ENCODE measurements around the gene KSR1.

Gene KSR1

DNA sequence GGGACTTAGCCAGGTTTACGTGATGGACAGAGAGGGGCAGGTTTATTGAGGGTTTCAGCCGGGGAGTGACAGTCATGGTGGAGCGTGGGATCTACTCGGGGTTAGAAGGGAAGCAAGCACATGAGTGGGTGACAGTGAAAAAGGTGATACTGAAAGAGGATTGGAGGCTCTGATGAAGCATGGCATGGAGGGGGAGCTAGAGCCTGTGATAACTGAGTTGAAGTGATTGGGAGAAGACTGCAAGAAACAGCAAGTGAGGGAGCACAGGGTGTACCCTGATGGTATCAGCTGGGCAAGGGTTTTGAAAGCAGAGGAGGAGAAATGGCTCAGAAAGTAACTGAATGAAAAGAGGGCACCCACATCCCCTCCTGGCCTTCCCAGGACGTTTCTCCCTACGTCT is 6.7 kb upstream of the KSR1 start:
- no peaks in the 10 kb centered on the region for H3K79me1 ChIP-seq (ENCODE audit: low read depth, low read length)
- WGBS, 2 donors (ENCODE audit: extremely low coverage in 2 of 2, insufficient read length in 2 of 2, insufficient replicate concordance in 1 of 2): no CpG with 5 or more reads among the region's 6 CpGs
- H4K8ac ChIP-seq (ENCODE audit: low read depth, low read length): no peak overlapping the region
- no peak overlapping the region for H2AK5ac ChIP-seq (ENCODE audit: low read depth, low read length)
- no peaks in the 10 kb centered on the region for H3K4me1 ChIP-seq (ENCODE audit: control insufficient read depth in 2 of 2, insufficient read depth in 1 of 2, low read depth in 1 of 2, low read length in 2 of 2)
- H3K4ac ChIP-seq (ENCODE audit: low read length): no peak overlapping the region
- no peak overlapping the region for H3K4me3 ChIP-seq (ENCODE audit: low read length in 2 of 2)
- no peak overlapping the region for H4K91ac ChIP-seq (ENCODE audit: low read depth, low read length, poor library complexity)
- no peak overlapping the region for H3K23ac ChIP-seq (ENCODE audit: low read depth, low read length, poor library complexity)
- no peak overlapping the region for H2BK120ac ChIP-seq (ENCODE audit: low read depth, low read length)
- no peak overlapping the region for H3K14ac ChIP-seq (ENCODE audit: low read length)
- no peak overlapping the region for H2BK12ac ChIP-seq (ENCODE audit: low read length)
- H2BK15ac ChIP-seq (ENCODE audit: low read length): no peak overlapping the region
- no peaks in the 10 kb centered on the region for H3K36me3 ChIP-seq (replicated peaks in 1 of 2; ENCODE audit: control insufficient read depth in 2 of 2, insufficient read depth in 2 of 2, low read length in 2 of 2)
- H3K27me3 ChIP-seq (ENCODE audit: control insufficient read depth in 3 of 3, insufficient read depth in 3 of 3, low read depth in 1 of 3, low read length in 3 of 3): peaks cover 0 to 65% (median 0%) of the 10 kb centered on the region in 3 experiments
- no peak for DNase-seq (ENCODE audit: low spot score)
- H3K9me3 ChIP-seq (replicated peaks in 1 of 2; ENCODE audit: control insufficient read depth in 2 of 2, insufficient read depth in 1 of 2, low read depth in 1 of 2, low read length in 2 of 2): no peaks in the 10 kb centered on the region
- no peak overlapping the region for H3K27ac ChIP-seq (replicated peaks; ENCODE audit: low read length)
- H3K18ac ChIP-seq (ENCODE audit: low read length): no peak overlapping the region
- H3K9ac ChIP-seq (ENCODE audit: low read depth, low read length, poor library complexity): no peak overlapping the region
- no peak overlapping the region for H2BK5ac ChIP-seq (ENCODE audit: low read length)
- no peak overlapping the region for H3K4me2 ChIP-seq (ENCODE audit: insufficient read depth, low read length, poor library complexity, severe bottlenecking)
- no peak overlapping the region for H2AFZ ChIP-seq (ENCODE audit: low read length)

DNA sequence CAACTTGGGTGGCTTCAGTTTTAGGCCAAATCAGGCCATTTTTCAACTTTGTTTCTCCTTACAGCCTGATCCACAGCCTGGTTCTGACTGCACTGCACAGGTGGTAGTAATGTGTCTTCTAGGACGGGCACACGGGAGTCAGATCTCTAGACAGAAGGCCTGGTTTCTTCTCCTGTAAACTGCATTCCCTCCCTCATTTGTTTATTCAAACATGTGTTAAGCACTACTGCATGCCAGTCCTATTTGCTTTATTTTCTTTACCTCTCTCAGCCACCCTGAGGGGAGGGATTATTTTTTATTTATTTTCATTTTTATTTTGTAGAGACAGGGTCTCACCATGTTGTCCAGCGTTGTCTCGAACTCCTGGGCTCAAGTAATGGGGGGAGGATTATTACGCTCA is 6.3 kb upstream of the KSR1 start:
- H4K91ac ChIP-seq (ENCODE audit: low read depth, low read length, poor library complexity): no peak overlapping the region
- no peak overlapping the region for H2BK12ac ChIP-seq (ENCODE audit: low read length)
- H2AFZ ChIP-seq (ENCODE audit: low read length): no peak overlapping the region
- no peaks in the 10 kb centered on the region for H3K4me1 ChIP-seq (ENCODE audit: control insufficient read depth in 2 of 2, insufficient read depth in 1 of 2, low read depth in 1 of 2, low read length in 2 of 2)
- no CpG with 5 or more reads among the region's 5 CpGs for WGBS, 2 donors (ENCODE audit: extremely low coverage in 2 of 2, insufficient read length in 2 of 2, insufficient replicate concordance in 1 of 2)
- no peaks in the 10 kb centered on the region for H3K36me3 ChIP-seq (replicated peaks in 1 of 2; ENCODE audit: control insufficient read depth in 2 of 2, insufficient read depth in 2 of 2, low read length in 2 of 2)
- no peak overlapping the region for H3K27ac ChIP-seq (replicated peaks; ENCODE audit: low read length)
- H3K9ac ChIP-seq (ENCODE audit: low read depth, low read length, poor library complexity): no peak overlapping the region
- no peak overlapping the region for H3K18ac ChIP-seq (ENCODE audit: low read length)
- H3K4me2 ChIP-seq (ENCODE audit: insufficient read depth, low read length, poor library complexity, severe bottlenecking): no peak overlapping the region
- H3K23ac ChIP-seq (ENCODE audit: low read depth, low read length, poor library complexity): no peak overlapping the region
- no peak overlapping the region for H3K4me3 ChIP-seq (ENCODE audit: low read length in 2 of 2)
- no peaks in the 10 kb centered on the region for H3K9me3 ChIP-seq (replicated peaks in 1 of 2; ENCODE audit: control insufficient read depth in 2 of 2, insufficient read depth in 1 of 2, low read depth in 1 of 2, low read length in 2 of 2)
- no peak overlapping the region for H2AK5ac ChIP-seq (ENCODE audit: low read depth, low read length)
- H2BK15ac ChIP-seq (ENCODE audit: low read length): no peak overlapping the region
- H2BK5ac ChIP-seq (ENCODE audit: low read length): no peak overlapping the region
- H3K4ac ChIP-seq (ENCODE audit: low read length): no peak overlapping the region
- DNase-seq (ENCODE audit: low spot score): no peak
- H3K27me3 ChIP-seq (ENCODE audit: control insufficient read depth in 3 of 3, insufficient read depth in 3 of 3, low read depth in 1 of 3, low read length in 3 of 3): peaks cover 0 to 67% (median 0%) of the 10 kb centered on the region in 3 experiments
- no peak overlapping the region for H2BK120ac ChIP-seq (ENCODE audit: low read depth, low read length)
- H3K14ac ChIP-seq (ENCODE audit: low read length): no peak overlapping the region
- no peak overlapping the region for H4K8ac ChIP-seq (ENCODE audit: low read depth, low read length)
- H3K79me1 ChIP-seq (ENCODE audit: low read depth, low read length): no peaks in the 10 kb centered on the region

DNA sequence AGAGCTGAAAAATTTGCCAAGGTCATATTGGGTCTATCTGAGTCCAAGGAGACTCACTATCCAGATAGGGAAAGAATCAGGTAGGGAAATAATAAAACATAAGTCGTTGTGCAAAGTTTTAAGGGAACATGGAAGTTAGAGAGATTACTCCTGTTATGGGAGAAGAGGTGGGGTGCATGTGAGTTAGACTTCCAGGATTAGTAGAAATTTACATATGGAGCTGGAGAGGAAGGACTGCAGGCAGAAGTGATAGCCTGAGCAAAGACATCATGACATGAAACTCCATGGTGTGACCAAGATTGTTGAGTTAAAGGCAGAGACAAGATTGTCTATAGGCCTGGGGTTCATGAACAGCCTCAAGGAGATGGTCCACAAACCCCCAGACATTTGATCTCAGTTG is 5.8 kb upstream of the KSR1 start:
- no peaks in the 10 kb centered on the region for H3K9me3 ChIP-seq (replicated peaks in 1 of 2; ENCODE audit: control insufficient read depth in 2 of 2, insufficient read depth in 1 of 2, low read depth in 1 of 2, low read length in 2 of 2)
- no peak overlapping the region for H4K91ac ChIP-seq (ENCODE audit: low read depth, low read length, poor library complexity)
- H2BK15ac ChIP-seq (ENCODE audit: low read length): no peak overlapping the region
- no peak overlapping the region for H4K8ac ChIP-seq (ENCODE audit: low read depth, low read length)
- H3K27ac ChIP-seq (replicated peaks; ENCODE audit: low read length): no peak overlapping the region
- H3K4me2 ChIP-seq (ENCODE audit: insufficient read depth, low read length, poor library complexity, severe bottlenecking): no peak overlapping the region
- H2BK5ac ChIP-seq (ENCODE audit: low read length): no peak overlapping the region
- no peak overlapping the region for H3K4ac ChIP-seq (ENCODE audit: low read length)
- H3K4me3 ChIP-seq (ENCODE audit: low read length in 2 of 2): no peak overlapping the region
- H3K9ac ChIP-seq (ENCODE audit: low read depth, low read length, poor library complexity): no peak overlapping the region
- no peak overlapping the region for H2BK12ac ChIP-seq (ENCODE audit: low read length)
- no CpG with 5 or more reads among the region's 1 CpG for WGBS, 2 donors (ENCODE audit: extremely low coverage in 2 of 2, insufficient read length in 2 of 2, insufficient replicate concordance in 1 of 2)
- no peaks in the 10 kb centered on the region for H3K79me1 ChIP-seq (ENCODE audit: low read depth, low read length)
- no peak overlapping the region for H3K18ac ChIP-seq (ENCODE audit: low read length)
- H2BK120ac ChIP-seq (ENCODE audit: low read depth, low read length): no peak overlapping the region
- no peak overlapping the region for H3K23ac ChIP-seq (ENCODE audit: low read depth, low read length, poor library complexity)
- no peak overlapping the region for H3K14ac ChIP-seq (ENCODE audit: low read length)
- H3K36me3 ChIP-seq (replicated peaks in 1 of 2; ENCODE audit: control insufficient read depth in 2 of 2, insufficient read depth in 2 of 2, low read length in 2 of 2): no peaks in the 10 kb centered on the region
- no peak overlapping the region for H2AFZ ChIP-seq (ENCODE audit: low read length)
- no peak overlapping the region for H2AK5ac ChIP-seq (ENCODE audit: low read depth, low read length)
- no peaks in the 10 kb centered on the region for H3K4me1 ChIP-seq (ENCODE audit: control insufficient read depth in 2 of 2, insufficient read depth in 1 of 2, low read depth in 1 of 2, low read length in 2 of 2)
- H3K27me3 ChIP-seq (ENCODE audit: control insufficient read depth in 3 of 3, insufficient read depth in 3 of 3, low read depth in 1 of 3, low read length in 3 of 3): peaks cover 0 to 67% (median 0%) of the 10 kb centered on the region in 3 experiments
- DNase-seq (ENCODE audit: low spot score): no peak

DNA sequence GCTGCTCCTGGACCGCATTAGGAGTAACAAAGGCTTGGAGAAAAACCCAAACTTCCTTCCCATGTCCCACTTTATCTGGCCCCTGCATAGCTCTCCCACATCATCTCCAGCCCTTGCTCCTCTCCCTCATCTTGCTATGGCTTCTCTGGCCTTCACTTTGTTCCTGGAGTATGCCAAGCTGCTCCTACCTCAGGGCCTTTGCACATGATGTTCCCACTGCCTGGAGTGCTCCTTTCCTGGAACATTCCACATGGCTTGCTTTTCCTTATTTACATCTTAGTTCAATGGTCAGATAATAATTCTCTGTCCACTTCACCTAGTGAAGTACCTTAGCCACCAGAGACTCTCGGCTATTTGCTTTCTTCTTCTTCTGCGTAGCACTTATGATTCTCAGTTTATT is 4.3 kb upstream of the KSR1 start:
- peaks cover 0 to 54% (median 0%) of the 10 kb centered on the region in 3 experiments for H3K27me3 ChIP-seq (ENCODE audit: control insufficient read depth in 3 of 3, insufficient read depth in 3 of 3, low read depth in 1 of 3, low read length in 3 of 3)
- H2BK120ac ChIP-seq (ENCODE audit: low read depth, low read length): no peak overlapping the region
- no peaks in the 10 kb centered on the region for H3K79me1 ChIP-seq (ENCODE audit: low read depth, low read length)
- no peak overlapping the region for H3K14ac ChIP-seq (ENCODE audit: low read length)
- no peak overlapping the region for H2AFZ ChIP-seq (ENCODE audit: low read length)
- no peaks in the 10 kb centered on the region for H3K36me3 ChIP-seq (replicated peaks in 1 of 2; ENCODE audit: control insufficient read depth in 2 of 2, insufficient read depth in 2 of 2, low read length in 2 of 2)
- H2BK5ac ChIP-seq (ENCODE audit: low read length): no peak overlapping the region
- H3K9ac ChIP-seq (ENCODE audit: low read depth, low read length, poor library complexity): no peak overlapping the region
- no peak overlapping the region for H4K91ac ChIP-seq (ENCODE audit: low read depth, low read length, poor library complexity)
- H3K27ac ChIP-seq (replicated peaks; ENCODE audit: low read length): no peak overlapping the region
- no peak overlapping the region for H4K8ac ChIP-seq (ENCODE audit: low read depth, low read length)
- H2BK15ac ChIP-seq (ENCODE audit: low read length): no peak overlapping the region
- no peak overlapping the region for H2BK12ac ChIP-seq (ENCODE audit: low read length)
- no peak overlapping the region for H3K18ac ChIP-seq (ENCODE audit: low read length)
- no peak overlapping the region for H3K23ac ChIP-seq (ENCODE audit: low read depth, low read length, poor library complexity)
- no peak overlapping the region for H3K4ac ChIP-seq (ENCODE audit: low read length)
- WGBS, 2 donors (ENCODE audit: extremely low coverage in 2 of 2, insufficient read length in 2 of 2, insufficient replicate concordance in 1 of 2): no CpG with 5 or more reads among the region's 3 CpGs
- H3K4me1 ChIP-seq (ENCODE audit: control insufficient read depth in 2 of 2, insufficient read depth in 1 of 2, low read depth in 1 of 2, low read length in 2 of 2): no peaks in the 10 kb centered on the region
- H3K4me3 ChIP-seq (ENCODE audit: low read length in 2 of 2): no peak overlapping the region
- no peak overlapping the region for H3K4me2 ChIP-seq (ENCODE audit: insufficient read depth, low read length, poor library complexity, severe bottlenecking)
- H3K9me3 ChIP-seq (replicated peaks in 1 of 2; ENCODE audit: control insufficient read depth in 2 of 2, insufficient read depth in 1 of 2, low read depth in 1 of 2, low read length in 2 of 2): no peaks in the 10 kb centered on the region
- no peak overlapping the region for H2AK5ac ChIP-seq (ENCODE audit: low read depth, low read length)
- no peak for DNase-seq (ENCODE audit: low spot score)
